ENCODE data around the gene GNB1L.

GRCh38 chr22:19775496-19776325 lies 79.0 kb downstream of the GNB1L start:
- TF ChIP-seq, protein P1, sequence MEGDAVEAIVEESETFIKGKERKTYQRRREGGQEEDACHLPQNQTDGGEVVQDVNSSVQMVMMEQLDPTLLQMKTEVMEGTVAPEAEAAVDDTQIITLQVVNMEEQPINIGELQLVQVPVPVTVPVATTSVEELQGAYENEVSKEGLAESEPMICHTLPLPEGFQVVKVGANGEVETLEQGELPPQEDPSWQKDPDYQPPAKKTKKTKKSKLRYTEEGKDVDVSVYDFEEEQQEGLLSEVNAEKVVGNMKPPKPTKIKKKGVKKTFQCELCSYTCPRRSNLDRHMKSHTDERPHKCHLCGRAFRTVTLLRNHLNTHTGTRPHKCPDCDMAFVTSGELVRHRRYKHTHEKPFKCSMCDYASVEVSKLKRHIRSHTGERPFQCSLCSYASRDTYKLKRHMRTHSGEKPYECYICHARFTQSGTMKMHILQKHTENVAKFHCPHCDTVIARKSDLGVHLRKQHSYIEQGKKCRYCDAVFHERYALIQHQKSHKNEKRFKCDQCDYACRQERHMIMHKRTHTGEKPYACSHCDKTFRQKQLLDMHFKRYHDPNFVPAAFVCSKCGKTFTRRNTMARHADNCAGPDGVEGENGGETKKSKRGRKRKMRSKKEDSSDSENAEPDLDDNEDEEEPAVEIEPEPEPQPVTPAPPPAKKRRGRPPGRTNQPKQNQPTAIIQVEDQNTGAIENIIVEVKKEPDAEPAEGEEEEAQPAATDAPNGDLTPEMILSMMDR (conservative IDR thresholded peaks at IDR 0.05; ENCODE audit: low read depth, low read length), result no peak
- TF ChIP-seq EZH2 (IDR thresholded peaks at IDR 0.05; ENCODE audit: low read length, unreplicated experiment), result no peak
- TF ChIP-seq EZH2phosphoT487 (IDR thresholded peaks at IDR 0.05; ENCODE audit: borderline replicate concordance, low read length), result no peak
